Fibroblast of pulmonary artery (primary cell): ENCODE measurements around the gene SHB.
A peak's percentile ranks its signal among the peaks of the same experiment; 100 is the strongest.

Source experiments
- DNase-seq: peaks from one replicate; pipeline ENCODE4 v3.0.0-alpha.2; 2010; ENCODE audit warnings: low read depth
- H3K4me3 ChIP-seq: replicated peaks from 2 replicates; pipeline ENCODE4 v1.5.1; 2011; ENCODE audit warnings: low read depth, mild to moderate bottlenecking, control low read depth, low read length, moderate library complexity
- CTCF ChIP-seq: IDR thresholded peaks from 2 replicates; pipeline ENCODE4 v1.5.1; 2011; ENCODE audit warnings: mild to moderate bottlenecking, control low read depth, low read length, inconsistent platforms; ENCODE audit errors: missing control alignments

SHB gene

GRCh38 chr9:37906312-37907239 is 162.5 kb downstream of the SHB start:
- TF ChIP-seq CTCF = no peak
- no peak overlapping the region for H3K4me3 ChIP-seq
- no peak for DNase-seq

- no peak for DNase-seq
- TF ChIP-seq CTCF = no peak
- H3K4me3 ChIP-seq = no peak overlapping the region
These were observed 163.3 kb downstream of the SHB start for GRCh38 chr9:37905776-37906175.

GRCh38 chr9:37905131-37905505 is 163.9 kb downstream of the SHB start:
- TF ChIP-seq CTCF = no peak
- DNase-seq = no peak
- peak overlapping the region; percentile 67 for H3K4me3 ChIP-seq

DNA sequence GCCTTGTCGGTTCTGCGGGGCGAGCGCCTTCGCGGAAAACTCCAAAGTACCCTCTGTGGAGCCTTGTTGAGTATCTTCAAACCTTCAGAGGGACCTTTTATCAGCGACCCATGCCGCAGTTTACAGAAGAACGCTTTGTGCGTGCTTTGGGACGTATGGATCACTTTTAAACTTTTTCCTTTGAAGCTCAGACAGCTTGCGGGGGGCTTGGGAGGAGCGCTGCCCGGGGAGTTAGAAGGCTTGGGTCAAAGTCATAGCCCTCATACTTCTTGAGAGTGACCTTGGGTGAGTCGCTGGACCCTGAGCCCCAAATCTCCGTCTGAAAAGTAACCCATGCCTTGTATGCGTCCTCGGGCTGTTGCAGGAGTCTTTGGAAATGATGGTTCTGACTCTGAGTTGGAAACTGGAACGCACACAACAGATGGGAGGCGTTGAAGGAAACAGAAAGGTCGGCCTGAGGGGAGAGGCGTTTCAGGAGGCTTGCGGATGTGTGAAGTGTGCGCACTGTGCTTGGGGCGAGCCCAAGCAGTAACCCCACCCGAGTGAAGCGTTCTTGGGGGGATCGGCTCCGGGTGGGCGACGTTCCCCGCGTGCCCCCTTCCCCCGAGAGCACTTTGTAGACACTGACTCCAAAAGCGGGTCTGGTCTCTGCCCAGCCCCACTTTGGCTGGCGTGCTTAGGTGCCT is 164.4 kb downstream of the SHB start:
- no peak for TF ChIP-seq CTCF
- H3K4me3 ChIP-seq = peak overlapping the region; percentile 67
- peak; percentile 55 for DNase-seq

- peak; percentile 94 for DNase-seq
- TF ChIP-seq CTCF = peak; percentile 87
- peak within 1 kb of the TSS; percentile 67 for H3K4me3 ChIP-seq
These were observed 165.2 kb downstream of the SHB start, which contains the start of gene SLC25A51 for GRCh38 chr9:37903647-37904444. Gene SLC25A51, minus strand, starts transcription at chr9:37904127. Its CDS starts 15,577 bp downstream, at chr9:37888550.

GRCh38 chr9:37902796-37903646 is 166.0 kb downstream of the SHB start:
- DNase-seq = peak; percentile 48
- peak overlapping the region; percentile 67 for H3K4me3 ChIP-seq
- no peak for TF ChIP-seq CTCF
